Measurements from ENCODE around the gene MACROH2A1.

The MACROH2A1 gene

GRCh38 chr5:135437796-135438560, 38.9 kb upstream of the MACROH2A1 start:
- Histone ChIP-seq H3K4me2 (ENCODE audit: low read length) (peak overlapping the region; percentile 75), H3K4me1 (ENCODE audit: low read length) (peaks cover 30% of the 10 kb centered on the region), H3K4me3 (ENCODE audit: low read length) (peak overlapping the region; percentile 57)

GRCh38 chr5:135437422-135437795, 38.4 kb upstream of the MACROH2A1 start:
- Histone ChIP-seq H3K79me2 (ENCODE audit: low read length) (no peaks in the 10 kb centered on the region), H3K4me3 (ENCODE audit: low read length) (peak overlapping the region; percentile 57), H3K9ac (ENCODE audit: low read length) (no peak overlapping the region), H3K4me1 (ENCODE audit: low read length) (peaks cover 30% of the 10 kb centered on the region), H3K36me3 (replicated peaks; ENCODE audit: low read depth, low read length) (no peaks in the 10 kb centered on the region), H3K4me2 (ENCODE audit: low read length) (peak overlapping the region; percentile 75), H3K9me3 (ENCODE audit: insufficient read depth, low read length) (no peaks in the 10 kb centered on the region), H3K27ac (ENCODE audit: low read length) (no peak overlapping the region), H4K20me1 (ENCODE audit: insufficient read depth, low read length) (no peaks in the 10 kb centered on the region), H3K27me3 (ENCODE audit: low read depth, low read length) (peaks cover 20% of the 10 kb centered on the region), H2AFZ (ENCODE audit: low read depth, low read length) (0 out of 2 replicates have a peak overlapping the region, but pooled peaks have one; percentile 49)
- TF ChIP-seq EZH2phosphoT487 (IDR thresholded peaks at IDR 0.05; ENCODE audit: low read depth) (no peak), CTCF (IDR thresholded peaks at IDR 0.05; ENCODE audit: low read depth, low read length) (no peak)

More at GRCh38 chr5:135437796-135438560, 38.9 kb upstream of the MACROH2A1 start:
- no peak overlapping the region for H3K9ac ChIP-seq (ENCODE audit: low read length)
- H3K9me3 ChIP-seq (ENCODE audit: insufficient read depth, low read length): no peaks in the 10 kb centered on the region
- H3K79me2 ChIP-seq (ENCODE audit: low read length): no peaks in the 10 kb centered on the region
- H3K27me3 ChIP-seq (ENCODE audit: low read depth, low read length): peaks cover 20% of the 10 kb centered on the region
- H4K20me1 ChIP-seq (ENCODE audit: insufficient read depth, low read length): no peaks in the 10 kb centered on the region
- H2AFZ ChIP-seq (ENCODE audit: low read depth, low read length): no peak overlapping the region
- no peaks in the 10 kb centered on the region for H3K36me3 ChIP-seq (replicated peaks; ENCODE audit: low read depth, low read length)
- H3K27ac ChIP-seq (ENCODE audit: low read length): no peak overlapping the region
- TF ChIP-seq CTCF (IDR thresholded peaks at IDR 0.05; ENCODE audit: low read depth, low read length) (no peak), EZH2phosphoT487 (IDR thresholded peaks at IDR 0.05; ENCODE audit: low read depth) (no peak)

GRCh38 chr5:135436951-135437418, 38.0 kb upstream of the MACROH2A1 start:
- peak overlapping the region; percentile 75 for H3K4me2 ChIP-seq (ENCODE audit: low read length)

More at GRCh38 chr5:135436951-135437418, 38.0 kb upstream of the MACROH2A1 start:
- Histone ChIP-seq H3K9me3 (ENCODE audit: insufficient read depth, low read length) (no peaks in the 10 kb centered on the region), H3K9ac (ENCODE audit: low read length) (no peak overlapping the region), H4K20me1 (ENCODE audit: insufficient read depth, low read length) (no peaks in the 10 kb centered on the region), H2AFZ (ENCODE audit: low read depth, low read length) (0 out of 2 replicates have a peak overlapping the region, but pooled peaks have one; percentile 49), H3K36me3 (replicated peaks; ENCODE audit: low read depth, low read length) (no peaks in the 10 kb centered on the region), H3K4me1 (ENCODE audit: low read length) (peaks cover 30% of the 10 kb centered on the region), H3K27me3 (ENCODE audit: low read depth, low read length) (peaks cover 20% of the 10 kb centered on the region), H3K27ac (ENCODE audit: low read length) (no peak overlapping the region), H3K4me3 (ENCODE audit: low read length) (peak overlapping the region; percentile 57), H3K79me2 (ENCODE audit: low read length) (no peaks in the 10 kb centered on the region)
- TF ChIP-seq EZH2phosphoT487 (IDR thresholded peaks at IDR 0.05; ENCODE audit: low read depth) (no peak), CTCF (IDR thresholded peaks at IDR 0.05; ENCODE audit: low read depth, low read length) (no peak)

Measured in OCI-LY3 (cell line).